ENCODE measurements around the gene PLPPR1.

GRCh38 chr9:101360647-101361046 lies 332.1 kb downstream of the PLPPR1 start:
- TF ChIP-seq, protein P1, sequence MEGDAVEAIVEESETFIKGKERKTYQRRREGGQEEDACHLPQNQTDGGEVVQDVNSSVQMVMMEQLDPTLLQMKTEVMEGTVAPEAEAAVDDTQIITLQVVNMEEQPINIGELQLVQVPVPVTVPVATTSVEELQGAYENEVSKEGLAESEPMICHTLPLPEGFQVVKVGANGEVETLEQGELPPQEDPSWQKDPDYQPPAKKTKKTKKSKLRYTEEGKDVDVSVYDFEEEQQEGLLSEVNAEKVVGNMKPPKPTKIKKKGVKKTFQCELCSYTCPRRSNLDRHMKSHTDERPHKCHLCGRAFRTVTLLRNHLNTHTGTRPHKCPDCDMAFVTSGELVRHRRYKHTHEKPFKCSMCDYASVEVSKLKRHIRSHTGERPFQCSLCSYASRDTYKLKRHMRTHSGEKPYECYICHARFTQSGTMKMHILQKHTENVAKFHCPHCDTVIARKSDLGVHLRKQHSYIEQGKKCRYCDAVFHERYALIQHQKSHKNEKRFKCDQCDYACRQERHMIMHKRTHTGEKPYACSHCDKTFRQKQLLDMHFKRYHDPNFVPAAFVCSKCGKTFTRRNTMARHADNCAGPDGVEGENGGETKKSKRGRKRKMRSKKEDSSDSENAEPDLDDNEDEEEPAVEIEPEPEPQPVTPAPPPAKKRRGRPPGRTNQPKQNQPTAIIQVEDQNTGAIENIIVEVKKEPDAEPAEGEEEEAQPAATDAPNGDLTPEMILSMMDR (IDR thresholded peaks at IDR 0.05), result no peak
- TF ChIP-seq POLR2AphosphoS5 (IDR thresholded peaks at IDR 0.05), result no peak
